HCT116 (cell line): Measurements from ENCODE around the gene NENF. TPM values are rescaled to one million over a fixed set of nuclear protein-coding genes. Genes with fewer than 3 reads are reported as not detected.

Source experiments
- ATAC-seq: fragments of 200-7000 bp; cut with Tn5 transposase; 2 replicates; pipeline ENCODE4 v1.9.1; 2020; ENCODE audit warnings: mild to moderate bottlenecking, moderate library complexity
- BruUV-seq: library from RNA; stranded (reverse); fragments of 400-500 nt; replicated peaks from 2 replicates; lab custom pipeline; 2021; lab: Mats Ljungman, UMichigan
- CTCF ChIA-PET: fragments of 300-600 bp; sonication (Branson Sonifier 250); formaldehyde crosslinking; loops from one replicate; lab custom pipeline; 2021; ENCODE audit warnings: antibody characterized with exemption; lab: Charles Lee
- POLR2A ChIA-PET: fragments of 300-600, 350-600 bp; sonication (Branson Sonifier 250); formaldehyde crosslinking; loops from one replicate; lab custom pipeline; 2021; ENCODE audit warnings: antibody characterized with exemption; lab: Charles Lee
- RAD21 ChIA-PET, 2 experiments: fragments of 300-600 bp; sonication (Branson Sonifier 250); formaldehyde crosslinking; loops; one replicate each; lab custom pipeline; 2023; ENCODE audit warnings: low total read pairs in 2 of 2; ENCODE audit not compliant: uncharacterized antibody in 2 of 2, unreplicated experiment in 2 of 2, low non-redundant PET in 1 of 2; lab: Charles Lee
- DNase-seq: peaks from one replicate; pipeline ENCODE4 v3.0.0-alpha.2; 2010; ENCODE audit warnings: low read depth, low spot score
- H2AFZ ChIP-seq: fragments of 200-600 bp; shearing (Covaris generic), sonication (generic); 2 replicates; pipeline ENCODE4 v1.6.1; 2017; ENCODE audit warnings: low read depth, mixed run types, mixed read lengths, antibody characterized with exemption, low read length; ENCODE audit not compliant: poor library complexity, severe bottlenecking
- H3K27ac ChIP-seq: 2 replicates; pipeline ENCODE4 v1.5.1; 2012; ENCODE audit warnings: low read depth, low read length
- H3K27me3 ChIP-seq: fragments of 200-600 bp; sonication (generic); 2 replicates; pipeline ENCODE4 v1.6.1; 2016; ENCODE audit warnings: mixed run types, low read length, mixed read lengths; ENCODE audit not compliant: insufficient read depth
- H3K36me3 ChIP-seq, 2 experiments: fragments of 200-500 bp in 1 of 2; fragments of 200-600 bp in 1 of 2; sonication (Bioruptor generic) in 1 of 2; sonication (generic) in 1 of 2; 2 replicates each; pipeline versions ENCODE4 v1.5.1 to v1.6.1; 2014 to 2016; ENCODE audit warnings: low read length in 2 of 2, inconsistent platforms in 1 of 2, mixed read lengths in 1 of 2, mixed run types in 1 of 2; ENCODE audit not compliant: insufficient read depth in 2 of 2, control insufficient read depth in 1 of 2
- H3K4me1 ChIP-seq, 2 experiments: fragments of 200-600 bp in 1 of 2; sonication (generic) in 1 of 2; 2 replicates each; pipeline versions ENCODE4 v1.5.1 to v1.6.1; 2012 to 2017; ENCODE audit warnings: low read length in 2 of 2, inconsistent platforms in 1 of 2, mild to moderate bottlenecking in 1 of 2, mixed read lengths in 1 of 2, mixed run types in 1 of 2, moderate library complexity in 1 of 2; ENCODE audit not compliant: insufficient read depth in 2 of 2, control insufficient read depth in 1 of 2
- H3K4me2 ChIP-seq: fragments of 200-600 bp; sonication (generic); 2 replicates; pipeline ENCODE4 v1.6.1; 2017; ENCODE audit warnings: mixed run types, low read length, mixed read lengths
- H3K4me3 ChIP-seq, 2 experiments: fragments of 200-600 bp in 1 of 2; sonication (generic) in 1 of 2; replicated peaks in 1 of 2; 2 replicates each; pipeline ENCODE4 v1.5.1; 2011 to 2016; ENCODE audit warnings: low read length in 2 of 2, control low read depth in 1 of 2, low read depth in 1 of 2, mild to moderate bottlenecking in 1 of 2, mixed read lengths in 1 of 2, mixed run types in 1 of 2
- H3K79me2 ChIP-seq: fragments of 200-600 bp; sonication (generic); 2 replicates; pipeline ENCODE4 v1.6.1; 2017; ENCODE audit warnings: mild to moderate bottlenecking, mixed run types, low read length, moderate library complexity, mixed read lengths; ENCODE audit not compliant: insufficient read depth
- H3K9ac ChIP-seq: fragments of 200-600 bp; sonication (generic); 2 replicates; pipeline ENCODE4 v1.6.1; 2016; ENCODE audit warnings: low read length, mixed read lengths
- H3K9me2 ChIP-seq: fragments of 200-600 bp; sonication (generic), shearing (Covaris generic); 2 replicates; pipeline ENCODE4 v1.6.1; 2017; ENCODE audit warnings: mixed run types, mild to moderate bottlenecking, moderate library complexity; ENCODE audit not compliant: insufficient read depth
- H3K9me3 ChIP-seq, 2 experiments: fragments of 200-500 bp in 1 of 2; fragments of 200-600 bp in 1 of 2; sonication (Bioruptor generic) in 1 of 2; sonication (generic) in 1 of 2; 2 replicates each; pipeline ENCODE4 v1.6.1; 2014 to 2017; ENCODE audit warnings: low read length in 2 of 2, mixed read lengths in 2 of 2, inconsistent platforms in 1 of 2, low read depth in 1 of 2, mild to moderate bottlenecking in 1 of 2, mixed run types in 1 of 2, moderate library complexity in 1 of 2; ENCODE audit not compliant: control insufficient read depth in 1 of 2, insufficient read depth in 1 of 2
- H4K20me1 ChIP-seq: fragments of 200-600 bp; sonication (generic), shearing (Covaris generic); 2 replicates; pipeline ENCODE4 v1.6.1; 2017; ENCODE audit warnings: mixed run types, mild to moderate bottlenecking, moderate library complexity; ENCODE audit not compliant: insufficient read depth
- CBX3 ChIP-seq: IDR thresholded peaks from 2 replicates; pipeline ENCODE4 v1.6.1; 2012; ENCODE audit warnings: low read depth
- EGR1 ChIP-seq: IDR thresholded peaks from 2 replicates; pipeline ENCODE4 v1.6.1; 2012; ENCODE audit warnings: low read depth
- EZH2 ChIP-seq: fragments of 200-600 bp; sonication (generic); IDR thresholded peaks from 2 replicates; pipeline ENCODE4 v1.6.1; 2017; ENCODE audit warnings: antibody characterized with exemption, mixed run types
- POLR2A ChIP-seq: IDR thresholded peaks from 2 replicates; pipeline ENCODE4 v1.7.0; 2011; ENCODE audit warnings: borderline replicate concordance; ENCODE audit not compliant: insufficient read depth, insufficient read length; ENCODE audit errors: extremely low read depth
- POLR2AphosphoS5 ChIP-seq: IDR thresholded peaks from 2 replicates; pipeline ENCODE4 v1.6.1; 2011; ENCODE audit warnings: mild to moderate bottlenecking, low read depth, low read length, moderate library complexity
- RAD21 ChIP-seq: IDR thresholded peaks from 2 replicates; pipeline ENCODE4 v1.6.1; 2012; ENCODE audit warnings: low read depth, mild to moderate bottlenecking
- SIN3A ChIP-seq: IDR thresholded peaks from 2 replicates; pipeline ENCODE4 v1.6.1; 2012; ENCODE audit warnings: low read depth
- SRF ChIP-seq: IDR thresholded peaks from 2 replicates; pipeline ENCODE4 v1.6.1; 2012; ENCODE audit warnings: low read depth
- TCF7L2 ChIP-seq: IDR thresholded peaks from 2 replicates; pipeline ENCODE4 v1.7.0; 2011; ENCODE audit warnings: borderline replicate concordance, inconsistent platforms; ENCODE audit not compliant: insufficient read depth, insufficient read length; ENCODE audit errors: extremely low read depth
- YY1 ChIP-seq: IDR thresholded peaks from 2 replicates; pipeline ENCODE4 v1.6.1; 2011; ENCODE audit warnings: low read length, low read depth, moderate library complexity, mild to moderate bottlenecking; ENCODE audit not compliant: insufficient replicate concordance; ENCODE audit errors: extremely low read depth
- ZFX ChIP-seq: fragments of 450-650 bp; IDR thresholded peaks from 2 replicates; pipeline ENCODE4 v1.6.1; 2017
- ZNF274 ChIP-seq: fragments of 200-500 bp; sonication (Bioruptor generic); IDR thresholded peaks from 2 replicates; pipeline ENCODE4 v1.6.1; 2014; ENCODE audit warnings: mild to moderate bottlenecking, low read depth, low read length, inconsistent platforms
- intact Hi-C: fragments of 100-400 bp; cut with micrococcal nuclease; formaldehyde crosslinking; loops from 2 replicates; pipeline ENCODE4 v1.10.0; 2022
- total RNA-seq: library from RNA; stranded (reverse); gene quantifications from one replicate; pipeline ENCODE4 v1.2.1, GENCODE V29; 2021; ENCODE audit not compliant: unreplicated experiment
- TF ChIP-seq, protein P1 (sequence below): IDR thresholded peaks from 2 replicates; pipeline ENCODE4 v1.6.1; 2012
- TF ChIP-seq, protein P2 (sequence below): IDR thresholded peaks from 2 replicates; pipeline ENCODE4 v1.6.1; 2012
- TF ChIP-seq, protein P3 (sequence below): IDR thresholded peaks from 2 replicates; pipeline ENCODE4 v1.6.1; 2012; ENCODE audit warnings: low read depth
- TF ChIP-seq, protein P4 (sequence below), 3 experiments: fragments of 200-600 bp in 1 of 3; sonication (generic) in 1 of 3; IDR thresholded peaks in 2 of 3; conservative IDR thresholded peaks in 1 of 3; 2 replicates each; pipeline ENCODE4 v1.5.1; 2012 to 2017; ENCODE audit warnings: low read depth in 2 of 3, low read length in 2 of 3, antibody characterized with exemption in 1 of 3, borderline replicate concordance in 1 of 3, control low read depth in 1 of 3, mild to moderate bottlenecking in 1 of 3, mixed read lengths in 1 of 3, mixed run types in 1 of 3, moderate library complexity in 1 of 3; ENCODE audit not compliant: insufficient read depth in 1 of 3

NENF gene
- total RNA-seq, 1 experiment from 2014 or later = 78.4 TPM

- intact Hi-C loops = no loop called here
- TF ChIP-seq, protein P1, sequence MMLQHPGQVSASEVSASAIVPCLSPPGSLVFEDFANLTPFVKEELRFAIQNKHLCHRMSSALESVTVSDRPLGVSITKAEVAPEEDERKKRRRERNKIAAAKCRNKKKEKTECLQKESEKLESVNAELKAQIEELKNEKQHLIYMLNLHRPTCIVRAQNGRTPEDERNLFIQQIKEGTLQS = no peak
- Histone ChIP-seq H2AFZ (no peak overlapping the region), H3K4me1 (peaks cover 0 to 14% of the 10 kb centered on the region in 2 experiments; a peak in 2 of 4 replicates), H4K20me1 (no peaks in the 10 kb centered on the region), H3K79me2 (no peaks in the 10 kb centered on the region), H3K27me3 (no peaks in the 10 kb centered on the region), H3K4me2 (no peak overlapping the region), H3K9ac (no peak overlapping the region), H3K27ac (no peak overlapping the region), H3K36me3 (no peaks in the 10 kb centered on the region), H3K9me3 (no peaks in the 10 kb centered on the region), H3K9me2 (no peaks in the 10 kb centered on the region), H3K4me3 (no peak overlapping the region)
- POLR2A ChIA-PET = interaction anchor here (1.6 kb wide), 1 partner anchor 118 kb away, joined by 4 read pairs; the partner anchor contains the start of gene ATF3
- CTCF ChIA-PET = no interaction called here
- BruUV-seq = no TSS peak
- no peak for DNase-seq
- ATAC-seq = no peak
- RAD21 ChIA-PET = interaction anchor here in 1 of 2 experiments (0.6 kb wide), 1 partner anchor 9 kb away, joined by 7 read pairs; no protein-coding TSS in a partner anchor
Observed at GRCh38 chr1:212490276-212490675, 57.6 kb downstream of the NENF start.

- ChIA-PET CTCF (no interaction called here), RAD21 (no interaction called here), POLR2A (interaction anchor here (0.9 kb wide), 1 partner anchor 117 kb away, joined by 3 read pairs; no protein-coding TSS in a partner anchor)
- no peak overlapping the region for H3K9ac ChIP-seq
- no peak overlapping the region for H3K27ac ChIP-seq
- H3K27me3 ChIP-seq = no peaks in the 10 kb centered on the region
- no peak overlapping the region for H3K4me3 ChIP-seq
- H3K36me3 ChIP-seq = no peaks in the 10 kb centered on the region
- H2AFZ ChIP-seq = no peak overlapping the region
- ATAC-seq (no peak), DNase-seq (no peak)
- H3K4me2 ChIP-seq = no peak overlapping the region
- no peaks in the 10 kb centered on the region for H3K79me2 ChIP-seq
- H3K9me2 ChIP-seq = no peaks in the 10 kb centered on the region
- intact Hi-C loops = no loop called here
- H4K20me1 ChIP-seq = no peaks in the 10 kb centered on the region
- H3K9me3 ChIP-seq = no peaks in the 10 kb centered on the region
- no TSS peak for BruUV-seq
- H3K4me1 ChIP-seq = peaks cover 0 to 2% of the 10 kb centered on the region in 2 experiments; a peak in 2 of 4 replicates
- no peak for TF ChIP-seq ZFX
- TF ChIP-seq POLR2AphosphoS5 = no peak
- TF ChIP-seq, protein P2, sequence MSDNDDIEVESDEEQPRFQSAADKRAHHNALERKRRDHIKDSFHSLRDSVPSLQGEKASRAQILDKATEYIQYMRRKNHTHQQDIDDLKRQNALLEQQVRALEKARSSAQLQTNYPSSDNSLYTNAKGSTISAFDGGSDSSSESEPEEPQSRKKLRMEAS = no peak
- TF ChIP-seq, protein P3, sequence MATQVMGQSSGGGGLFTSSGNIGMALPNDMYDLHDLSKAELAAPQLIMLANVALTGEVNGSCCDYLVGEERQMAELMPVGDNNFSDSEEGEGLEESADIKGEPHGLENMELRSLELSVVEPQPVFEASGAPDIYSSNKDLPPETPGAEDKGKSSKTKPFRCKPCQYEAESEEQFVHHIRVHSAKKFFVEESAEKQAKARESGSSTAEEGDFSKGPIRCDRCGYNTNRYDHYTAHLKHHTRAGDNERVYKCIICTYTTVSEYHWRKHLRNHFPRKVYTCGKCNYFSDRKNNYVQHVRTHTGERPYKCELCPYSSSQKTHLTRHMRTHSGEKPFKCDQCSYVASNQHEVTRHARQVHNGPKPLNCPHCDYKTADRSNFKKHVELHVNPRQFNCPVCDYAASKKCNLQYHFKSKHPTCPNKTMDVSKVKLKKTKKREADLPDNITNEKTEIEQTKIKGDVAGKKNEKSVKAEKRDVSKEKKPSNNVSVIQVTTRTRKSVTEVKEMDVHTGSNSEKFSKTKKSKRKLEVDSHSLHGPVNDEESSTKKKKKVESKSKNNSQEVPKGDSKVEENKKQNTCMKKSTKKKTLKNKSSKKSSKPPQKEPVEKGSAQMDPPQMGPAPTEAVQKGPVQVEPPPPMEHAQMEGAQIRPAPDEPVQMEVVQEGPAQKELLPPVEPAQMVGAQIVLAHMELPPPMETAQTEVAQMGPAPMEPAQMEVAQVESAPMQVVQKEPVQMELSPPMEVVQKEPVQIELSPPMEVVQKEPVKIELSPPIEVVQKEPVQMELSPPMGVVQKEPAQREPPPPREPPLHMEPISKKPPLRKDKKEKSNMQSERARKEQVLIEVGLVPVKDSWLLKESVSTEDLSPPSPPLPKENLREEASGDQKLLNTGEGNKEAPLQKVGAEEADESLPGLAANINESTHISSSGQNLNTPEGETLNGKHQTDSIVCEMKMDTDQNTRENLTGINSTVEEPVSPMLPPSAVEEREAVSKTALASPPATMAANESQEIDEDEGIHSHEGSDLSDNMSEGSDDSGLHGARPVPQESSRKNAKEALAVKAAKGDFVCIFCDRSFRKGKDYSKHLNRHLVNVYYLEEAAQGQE = no peak
- TF ChIP-seq SIN3A = no peak
- no peak for TF ChIP-seq TCF7L2
- TF ChIP-seq RAD21 = no peak
- TF ChIP-seq CBX3 = no peak
- no peak for TF ChIP-seq SRF
- TF ChIP-seq, protein P4, sequence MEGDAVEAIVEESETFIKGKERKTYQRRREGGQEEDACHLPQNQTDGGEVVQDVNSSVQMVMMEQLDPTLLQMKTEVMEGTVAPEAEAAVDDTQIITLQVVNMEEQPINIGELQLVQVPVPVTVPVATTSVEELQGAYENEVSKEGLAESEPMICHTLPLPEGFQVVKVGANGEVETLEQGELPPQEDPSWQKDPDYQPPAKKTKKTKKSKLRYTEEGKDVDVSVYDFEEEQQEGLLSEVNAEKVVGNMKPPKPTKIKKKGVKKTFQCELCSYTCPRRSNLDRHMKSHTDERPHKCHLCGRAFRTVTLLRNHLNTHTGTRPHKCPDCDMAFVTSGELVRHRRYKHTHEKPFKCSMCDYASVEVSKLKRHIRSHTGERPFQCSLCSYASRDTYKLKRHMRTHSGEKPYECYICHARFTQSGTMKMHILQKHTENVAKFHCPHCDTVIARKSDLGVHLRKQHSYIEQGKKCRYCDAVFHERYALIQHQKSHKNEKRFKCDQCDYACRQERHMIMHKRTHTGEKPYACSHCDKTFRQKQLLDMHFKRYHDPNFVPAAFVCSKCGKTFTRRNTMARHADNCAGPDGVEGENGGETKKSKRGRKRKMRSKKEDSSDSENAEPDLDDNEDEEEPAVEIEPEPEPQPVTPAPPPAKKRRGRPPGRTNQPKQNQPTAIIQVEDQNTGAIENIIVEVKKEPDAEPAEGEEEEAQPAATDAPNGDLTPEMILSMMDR (IDR thresholded peaks at IDR 0.05 in 2 of 3, conservative IDR thresholded peaks at IDR 0.05 in 1 of 3; ENCODE audit: borderline replicate concordance in 1 of 3, insufficient read depth in 1 of 3, low read depth in 2 of 3, low read length in 2 of 3) = no peak
- no peak for TF ChIP-seq EZH2
- no peak for TF ChIP-seq ZNF274
- no peak for TF ChIP-seq EGR1
- no peak for TF ChIP-seq POLR2A
- no peak for TF ChIP-seq YY1
Observed at GRCh38 chr1:212491454-212491853, 58.7 kb downstream of the NENF start.
